Measurements from ENCODE around the gene TNFAIP1.
"Not testable (repeated sequence)": the region's sequence is repeated elsewhere in the genome, so short reads cannot be mapped to it uniquely, and the experiment has no call there.

TNFAIP1 gene, protein sequence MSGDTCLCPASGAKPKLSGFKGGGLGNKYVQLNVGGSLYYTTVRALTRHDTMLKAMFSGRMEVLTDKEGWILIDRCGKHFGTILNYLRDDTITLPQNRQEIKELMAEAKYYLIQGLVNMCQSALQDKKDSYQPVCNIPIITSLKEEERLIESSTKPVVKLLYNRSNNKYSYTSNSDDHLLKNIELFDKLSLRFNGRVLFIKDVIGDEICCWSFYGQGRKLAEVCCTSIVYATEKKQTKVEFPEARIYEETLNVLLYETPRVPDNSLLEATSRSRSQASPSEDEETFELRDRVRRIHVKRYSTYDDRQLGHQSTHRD

GRCh38 chr17:28335201-28335958 is at the start of gene TNFAIP1, which contains the start of gene IFT20:
Gene TNFAIP1 (plus strand): TSS chr17:28335761. CDS start chr17:28339522, 3,761 bp downstream.
Gene IFT20 (minus strand): TSS chr17:28335472. CDS start chr17:28331985, 3,487 bp downstream.
- DNase-seq = peak; percentile 99

GRCh38 chr17:28285965-28286364 is 49.6 kb upstream of the TNFAIP1 start:
- DNase-seq = no peak

DNA sequence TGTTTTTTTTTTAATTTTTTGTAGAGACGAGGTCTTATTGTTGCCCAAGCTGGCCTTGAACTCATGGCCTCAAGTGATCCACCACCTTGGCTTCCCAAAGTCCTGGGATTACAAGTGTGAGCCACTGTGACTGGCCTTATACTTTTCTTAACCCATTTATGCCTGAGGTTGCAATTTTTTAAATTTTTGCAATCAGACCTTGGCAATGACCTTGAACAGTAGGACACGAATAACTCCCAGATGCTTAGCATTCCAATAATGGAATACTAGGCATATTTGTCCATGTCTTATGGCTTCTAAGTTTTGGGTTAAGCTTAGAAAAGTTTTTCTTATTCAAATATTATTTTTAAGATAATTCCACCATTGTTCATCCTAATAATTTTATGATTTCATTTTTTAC is 44.9 kb upstream of the TNFAIP1 start:
- DNase-seq = no peak

GRCh38 chr17:28291780-28292330 is 43.7 kb upstream of the TNFAIP1 start:
- DNase-seq = no peak

GRCh38 chr17:28292878-28293277 is 42.7 kb upstream of the TNFAIP1 start:
- DNase-seq = not testable (repeated sequence)

DNA sequence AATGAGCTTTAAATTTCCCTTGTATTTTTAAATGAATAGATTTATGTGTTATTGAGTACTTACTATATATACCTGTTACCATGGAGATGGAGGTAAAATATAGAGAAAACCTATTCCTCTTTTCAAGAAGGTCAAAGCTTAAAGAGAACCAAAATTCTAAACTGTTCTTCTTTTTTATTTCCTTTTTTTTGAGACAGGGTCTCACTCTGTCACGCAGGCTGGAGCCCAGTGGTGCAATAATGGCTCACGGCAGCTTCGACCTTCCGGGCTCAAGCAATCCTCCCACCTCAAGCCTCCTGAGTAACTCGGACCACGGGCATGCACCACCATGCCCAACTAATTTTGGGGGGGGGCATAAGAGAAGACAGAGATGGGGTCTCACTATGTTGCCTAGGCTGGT is 41.6 kb upstream of the TNFAIP1 start:
- DNase-seq = no peak

DNA sequence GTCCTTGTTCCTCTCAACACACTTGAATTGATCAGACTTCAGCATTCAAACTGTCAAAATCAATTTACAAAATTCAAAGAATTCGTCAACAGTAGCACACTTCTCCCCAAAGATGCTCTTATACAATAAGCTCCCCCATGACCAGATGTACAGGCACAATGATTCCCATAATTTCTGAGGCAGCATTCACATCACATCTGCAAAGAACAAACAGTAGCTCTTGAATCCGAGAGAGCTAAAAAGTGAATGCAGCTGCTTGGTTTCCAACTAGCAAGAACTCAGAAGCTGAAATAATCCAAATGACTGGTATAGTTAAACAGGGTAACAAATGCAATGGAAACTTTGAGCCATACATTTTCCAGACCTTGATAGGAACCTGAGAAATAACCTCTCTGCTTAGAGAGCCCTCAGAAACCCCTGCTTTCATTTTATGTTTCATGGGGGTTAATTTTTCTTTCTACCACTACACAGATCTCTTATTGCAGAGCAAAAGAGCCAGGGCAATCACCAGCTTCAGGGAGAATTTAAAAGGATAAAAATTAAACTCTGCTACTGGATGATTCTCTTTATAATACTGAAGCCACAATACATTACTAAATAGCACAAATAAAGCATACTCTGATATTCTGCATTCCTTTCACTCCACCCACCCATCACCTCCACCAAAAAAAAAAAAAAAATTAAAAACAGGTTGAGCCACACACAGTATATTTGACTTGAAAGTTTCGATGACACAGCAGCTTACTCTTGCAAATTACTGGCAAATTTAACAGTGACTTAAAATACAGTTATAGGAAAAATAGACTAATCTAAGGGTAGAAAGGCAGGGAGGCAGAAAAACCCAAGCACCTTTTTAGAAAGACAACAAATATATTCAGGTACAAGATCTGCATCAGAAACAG is 39.6 kb upstream of the TNFAIP1 start:
- DNase-seq = no peak

DNA sequence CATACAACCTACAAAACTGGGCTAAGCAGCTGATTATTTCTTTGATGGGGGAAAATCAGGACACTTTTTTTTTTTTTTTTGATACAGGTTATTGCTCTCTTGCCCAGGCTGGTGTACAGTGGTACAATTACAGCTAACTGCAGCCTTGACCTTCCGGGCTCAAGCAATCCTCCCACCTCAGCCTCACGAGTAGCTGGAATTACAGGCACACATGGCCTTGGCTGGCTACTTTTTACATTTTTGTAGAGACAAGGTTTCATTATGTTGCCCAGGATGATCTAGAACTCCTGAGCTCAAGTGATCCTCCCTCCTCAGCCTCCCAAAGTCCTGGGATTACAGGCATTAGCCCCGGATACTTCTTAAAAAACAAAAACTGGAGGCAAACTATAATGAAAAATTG is 37.1 kb upstream of the TNFAIP1 start:
- DNase-seq = no peak

DNA sequence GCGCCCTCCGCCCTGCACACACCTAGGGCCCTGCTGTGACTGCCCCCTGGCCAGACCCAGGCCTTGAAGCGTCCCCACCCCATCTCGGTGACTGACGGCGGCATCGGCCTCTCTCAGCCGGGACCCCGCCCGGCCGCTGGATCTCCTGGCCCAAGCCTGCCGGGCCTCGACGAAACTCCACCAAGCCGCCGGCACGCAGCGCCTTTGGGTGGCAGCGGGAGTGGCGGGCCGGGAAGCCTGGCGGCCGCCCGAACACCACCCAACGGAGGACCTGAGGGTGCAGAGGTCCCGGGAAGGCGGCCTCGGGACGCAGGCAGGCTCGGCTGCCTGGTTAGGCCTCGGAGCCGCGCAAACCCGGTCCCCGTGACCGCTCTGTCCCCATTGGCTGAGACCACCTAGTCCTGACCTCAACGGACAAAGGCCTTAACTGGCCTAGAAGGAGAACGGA is 28.6 kb upstream of the TNFAIP1 start:
- DNase-seq = no peak

GRCh38 chr17:28313841-28314240 is 21.7 kb upstream of the TNFAIP1 start:
- no peak for DNase-seq

- DNase-seq = no peak
Observed at GRCh38 chr17:28315846-28316705, 19.5 kb upstream of the TNFAIP1 start.

GRCh38 chr17:28317099-28317965 is 18.2 kb upstream of the TNFAIP1 start:
- DNase-seq = no peak

- DNase-seq = peak; percentile 49
Observed at GRCh38 chr17:28317966-28318758, 17.4 kb upstream of the TNFAIP1 start.

DNA sequence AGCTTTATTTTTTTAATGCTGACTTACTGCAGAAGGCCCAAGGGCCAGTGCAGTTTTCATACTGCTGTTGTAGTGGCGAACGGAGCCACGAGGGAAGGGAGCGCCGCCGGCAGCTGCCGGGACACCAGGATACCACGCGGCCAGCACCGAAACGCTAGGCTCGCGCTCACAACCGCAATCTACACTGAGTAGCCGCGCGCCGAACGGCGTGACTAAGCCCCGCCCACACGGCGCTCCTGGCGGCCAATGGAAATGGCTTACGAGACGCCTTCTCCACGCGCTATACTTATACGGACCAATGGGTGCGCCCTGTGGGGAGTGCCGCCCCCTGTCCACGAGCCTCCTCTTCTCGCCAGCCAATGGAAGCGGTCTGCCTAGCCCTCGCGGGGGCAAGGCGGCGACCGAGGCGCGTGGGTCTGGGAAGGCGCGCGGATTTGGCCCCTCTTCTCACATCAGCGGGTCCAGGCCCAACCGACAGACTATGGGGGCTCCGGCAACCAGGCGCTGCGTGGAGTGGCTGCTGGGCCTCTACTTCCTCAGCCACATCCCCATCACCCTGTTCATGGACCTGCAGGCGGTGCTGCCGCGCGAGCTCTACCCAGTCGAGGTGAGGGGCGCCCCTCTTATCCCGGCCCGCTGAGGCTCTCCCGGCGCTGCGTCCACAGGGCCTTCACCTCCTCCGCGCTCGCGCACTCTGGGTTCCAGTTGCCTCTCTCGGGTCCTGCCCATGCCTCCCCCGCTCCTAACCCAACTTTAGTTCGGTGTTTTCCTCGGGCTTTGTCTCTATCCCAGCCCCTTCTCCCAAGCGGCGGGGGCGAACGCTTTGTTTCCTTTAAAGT is 16.6 kb upstream of the TNFAIP1 start, which contains the start of gene TMEM97:
TSS of gene TMEM97 (plus strand) at position 442 of the 839 bp plus-strand sequence. CDS start at position 482, 40 bp downstream.
- peak; percentile 98 for DNase-seq

DNA sequence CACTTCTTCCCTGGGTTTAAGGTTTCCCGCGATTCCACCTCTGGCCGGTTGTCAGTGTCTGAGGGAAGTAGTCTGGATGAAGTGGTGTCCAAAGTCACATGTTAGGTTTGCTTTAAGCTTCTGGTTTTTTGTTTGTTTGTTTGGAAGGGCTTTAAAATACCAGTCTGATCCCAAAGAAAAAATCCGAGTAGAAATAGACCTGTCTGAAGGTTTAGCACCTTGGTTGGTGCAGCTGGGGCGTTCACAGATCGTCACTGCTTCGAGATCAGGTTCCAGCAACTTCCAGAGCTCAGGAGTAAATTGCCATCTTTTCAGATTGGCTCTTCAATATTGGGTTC is 16.0 kb upstream of the TNFAIP1 start:
- DNase-seq = peak; percentile 60

DNA sequence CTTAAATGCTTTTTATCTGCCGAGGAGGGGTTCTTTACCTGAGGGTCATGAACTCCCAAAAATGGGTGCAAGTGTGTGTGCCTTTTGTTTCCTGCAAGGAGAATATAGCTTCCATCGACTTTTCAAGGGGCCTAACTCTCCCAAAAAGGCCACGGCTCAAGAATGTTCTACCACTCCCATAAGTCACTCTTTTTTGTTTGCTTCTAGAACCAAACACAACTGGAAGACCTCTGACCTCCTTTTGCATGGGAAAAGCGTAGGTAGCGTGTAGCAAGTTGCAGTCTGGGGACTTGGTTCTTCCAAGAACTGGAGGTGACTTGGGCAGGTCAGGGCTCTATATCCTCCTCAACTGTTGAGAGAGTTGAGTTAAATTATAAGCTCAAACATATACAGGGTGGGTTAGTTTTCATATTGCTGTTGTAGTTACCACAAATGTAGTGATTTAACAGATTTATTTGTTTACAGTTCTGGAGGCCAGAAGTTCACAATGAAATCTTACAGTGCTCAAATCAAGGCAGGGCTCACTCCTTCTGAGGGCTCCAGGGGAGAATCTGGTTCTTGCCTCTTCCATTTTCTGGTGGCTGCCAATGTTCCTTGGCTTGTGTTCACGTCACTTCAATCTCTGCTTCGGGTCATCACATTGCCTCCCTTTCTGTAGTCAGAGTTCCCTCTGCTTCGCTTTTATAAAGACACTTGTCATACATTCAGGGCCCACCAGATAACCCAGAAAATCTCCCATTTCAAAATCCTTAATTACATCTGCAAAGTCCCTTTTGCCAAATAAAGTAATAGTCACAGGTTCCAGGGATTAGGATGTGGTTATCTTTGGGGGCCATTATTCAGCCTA is 15.1 kb upstream of the TNFAIP1 start:
- no peak for DNase-seq

DNA sequence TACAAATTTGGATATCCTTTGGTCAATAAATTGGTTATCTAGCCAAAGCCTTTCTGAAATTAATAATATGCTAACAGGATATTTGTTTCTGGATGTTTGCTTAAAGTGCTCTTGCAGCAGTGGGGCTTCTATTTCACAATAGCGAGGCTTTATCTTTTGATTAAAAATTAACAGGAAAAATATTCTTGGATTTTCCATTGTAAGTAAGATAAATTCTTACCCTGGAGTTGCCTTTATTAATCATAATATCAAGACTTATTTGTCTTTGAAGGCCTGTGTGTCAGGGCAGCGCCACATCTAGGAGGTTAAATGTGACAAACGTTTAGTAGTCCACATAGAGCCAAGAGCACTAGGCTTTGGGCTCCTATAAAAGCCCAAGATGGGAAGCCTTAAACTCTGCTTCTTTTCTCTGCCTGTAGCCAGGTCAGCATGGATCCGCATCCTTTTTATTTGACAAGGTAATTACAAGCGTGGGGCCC is 11.3 kb upstream of the TNFAIP1 start:
- DNase-seq = no peak

- no peak for DNase-seq
Observed at GRCh38 chr17:28324781-28325180, 10.8 kb upstream of the TNFAIP1 start.

Data from DMS53 (cell line).